A673 (cell line): Measurements from ENCODE around the gene G6PD. TPM values are rescaled to one million over a fixed set of nuclear protein-coding genes. Genes with fewer than 3 reads are reported as not detected.
"Not testable (repeated sequence)": the region's sequence is repeated elsewhere in the genome, so short reads cannot be mapped to it uniquely, and the experiment has no call there.

Experiments
- BruUV-seq: library from RNA; stranded (reverse); fragments of 400-500 nt; replicated peaks from 2 replicates; lab custom pipeline; 2021; lab: Mats Ljungman, UMichigan
- CTCF ChIA-PET: fragments of 300-600 bp; sonication (Branson Sonifier 250); formaldehyde crosslinking; loops from one replicate; lab custom pipeline; 2022; ENCODE audit warnings: antibody characterized with exemption; lab: Charles Lee
- POLR2A ChIA-PET: fragments of 300-600 bp; sonication (Branson Sonifier 250); formaldehyde crosslinking; loops from one replicate; lab custom pipeline; 2022; ENCODE audit warnings: antibody characterized with exemption; ENCODE audit not compliant: low non-redundant PET; lab: Charles Lee
- DNase-seq: peaks from one replicate; pipeline ENCODE4 v3.0.0-alpha.2; 2015; ENCODE audit warnings: low spot score
- H3K27ac ChIP-seq: fragments of 200-600 bp; sonication (generic); 2 replicates; pipeline ENCODE4 v1.5.1; 2016; ENCODE audit warnings: mixed run types, low read depth, mild to moderate bottlenecking, mixed read lengths, antibody characterized with exemption, low read length; ENCODE audit not compliant: poor library complexity, severe bottlenecking
- H3K27me3 ChIP-seq: fragments of 200-600 bp; sonication (generic); replicated peaks from 2 replicates; pipeline ENCODE4 v1.6.1; 2017; ENCODE audit warnings: mixed run types, low read depth, mild to moderate bottlenecking, mixed read lengths, antibody characterized with exemption, low read length; ENCODE audit not compliant: insufficient read depth, poor library complexity
- H3K36me3 ChIP-seq: fragments of 200-600 bp; sonication (generic); 2 replicates; pipeline ENCODE4 v1.6.1; 2016; ENCODE audit warnings: mixed run types, mild to moderate bottlenecking, mixed read lengths, antibody characterized with exemption, low read length; ENCODE audit not compliant: insufficient read depth, poor library complexity, severe bottlenecking
- H3K4me1 ChIP-seq: fragments of 200-600 bp; sonication (generic); 2 replicates; pipeline ENCODE4 v1.6.1; 2017; ENCODE audit warnings: mixed run types, mild to moderate bottlenecking, mixed read lengths, antibody characterized with exemption, low read length; ENCODE audit not compliant: insufficient read depth, poor library complexity, severe bottlenecking
- H3K4me3 ChIP-seq: fragments of 200-600 bp; sonication (generic); 2 replicates; pipeline ENCODE4 v1.5.1; 2016; ENCODE audit warnings: low read depth, mixed run types, mild to moderate bottlenecking, mixed read lengths, low read length; ENCODE audit not compliant: poor library complexity, severe bottlenecking
- H3K9me3 ChIP-seq: fragments of 200-600 bp; sonication (generic); 2 replicates; pipeline ENCODE4 v1.6.1; 2016; ENCODE audit warnings: mixed run types, low read depth, mild to moderate bottlenecking, mixed read lengths, antibody characterized with exemption, low read length; ENCODE audit not compliant: poor library complexity, severe bottlenecking
- CTCF ChIP-seq: fragments of 300-800, 200-600 bp; sonication (generic); conservative IDR thresholded peaks from 2 replicates; pipeline ENCODE4 v1.5.1; 2017; ENCODE audit warnings: low read depth, mild to moderate bottlenecking, antibody characterized with exemption, low read length, moderate library complexity, mixed read lengths
- EZH2 ChIP-seq: fragments of 200-600 bp; sonication (generic); IDR thresholded peaks from 2 replicates; pipeline ENCODE4 v1.6.1; 2017; ENCODE audit warnings: borderline replicate concordance, low read depth, mild to moderate bottlenecking, mixed read lengths, antibody characterized with exemption, low read length; ENCODE audit not compliant: poor library complexity, severe bottlenecking
- intact Hi-C: fragments of 100-400 bp; cut with micrococcal nuclease; formaldehyde crosslinking; loops from one replicate; pipeline ENCODE4 v1.10.0; 2022; ENCODE audit not compliant: unreplicated experiment
- total RNA-seq: library from RNA; stranded (reverse); gene quantifications from 2 replicates; pipeline ENCODE4 v1.2.3, GENCODE V29; 2021

G6PD gene
- total RNA-seq, 1 experiment from 2014 or later, result 203 TPM

- no peaks in the 10 kb centered on the region for H3K4me1 ChIP-seq
- no peak overlapping the region for H3K4me3 ChIP-seq
- no peaks in the 10 kb centered on the region for H3K36me3 ChIP-seq
- no TSS peak for BruUV-seq
- no peaks in the 10 kb centered on the region for H3K27me3 ChIP-seq
- H3K27ac ChIP-seq, result no peak overlapping the region
- no peaks in the 10 kb centered on the region for H3K9me3 ChIP-seq
- intact Hi-C loops, result no loop called here
- no peak for DNase-seq
- no peak for TF ChIP-seq EZH2
- no peak for TF ChIP-seq CTCF
- CTCF ChIA-PET, result interaction anchor here (0.7 kb wide), 1 partner anchor 129 kb away, joined by 8 read pairs; no protein-coding TSS in a partner anchor
- POLR2A ChIA-PET, result no interaction called here
Measured at GRCh38 chrX:154502989-154503388, 43.7 kb downstream of the G6PD start.

GRCh38 chrX:154502098-154502497, 44.5 kb downstream of the G6PD start:
- intact Hi-C loops, result no loop called here
- H3K36me3 ChIP-seq, result no peaks in the 10 kb centered on the region
- H3K4me3 ChIP-seq, result no peak overlapping the region
- TF ChIP-seq EZH2 (no peak), CTCF (no peak)
- no peak overlapping the region for H3K27ac ChIP-seq
- BruUV-seq, result no TSS peak
- H3K4me1 ChIP-seq, result no peaks in the 10 kb centered on the region
- no peaks in the 10 kb centered on the region for H3K27me3 ChIP-seq
- H3K9me3 ChIP-seq, result no peaks in the 10 kb centered on the region
- DNase-seq, result no peak
- POLR2A ChIA-PET, result no interaction called here
- CTCF ChIA-PET, result no interaction called here

- H3K27me3 ChIP-seq, POLR2A ChIA-PET, H3K4me1 ChIP-seq, H3K27ac ChIP-seq, H3K4me3 ChIP-seq, H3K36me3 ChIP-seq, H3K9me3 ChIP-seq, intact Hi-C loops, DNase-seq, BruUV-seq, CTCF ChIA-PET: not testable (repeated sequence)
Measured at GRCh38 chrX:154501423-154501822, 45.2 kb downstream of the G6PD start.

GRCh38 chrX:154496591-154497137, 50.0 kb downstream of the G6PD start:
- H3K9me3 ChIP-seq, H3K27me3 ChIP-seq, BruUV-seq, CTCF ChIA-PET, H3K27ac ChIP-seq, H3K4me1 ChIP-seq, H3K36me3 ChIP-seq, DNase-seq, POLR2A ChIA-PET, intact Hi-C loops, H3K4me3 ChIP-seq: not testable (repeated sequence)
